Measurements from ENCODE around the gene TRIM25.
"Not testable (repeated sequence)": the region's sequence is repeated elsewhere in the genome, so short reads cannot be mapped to it uniquely, and the experiment has no call there.

TRIM25 gene

DNA sequence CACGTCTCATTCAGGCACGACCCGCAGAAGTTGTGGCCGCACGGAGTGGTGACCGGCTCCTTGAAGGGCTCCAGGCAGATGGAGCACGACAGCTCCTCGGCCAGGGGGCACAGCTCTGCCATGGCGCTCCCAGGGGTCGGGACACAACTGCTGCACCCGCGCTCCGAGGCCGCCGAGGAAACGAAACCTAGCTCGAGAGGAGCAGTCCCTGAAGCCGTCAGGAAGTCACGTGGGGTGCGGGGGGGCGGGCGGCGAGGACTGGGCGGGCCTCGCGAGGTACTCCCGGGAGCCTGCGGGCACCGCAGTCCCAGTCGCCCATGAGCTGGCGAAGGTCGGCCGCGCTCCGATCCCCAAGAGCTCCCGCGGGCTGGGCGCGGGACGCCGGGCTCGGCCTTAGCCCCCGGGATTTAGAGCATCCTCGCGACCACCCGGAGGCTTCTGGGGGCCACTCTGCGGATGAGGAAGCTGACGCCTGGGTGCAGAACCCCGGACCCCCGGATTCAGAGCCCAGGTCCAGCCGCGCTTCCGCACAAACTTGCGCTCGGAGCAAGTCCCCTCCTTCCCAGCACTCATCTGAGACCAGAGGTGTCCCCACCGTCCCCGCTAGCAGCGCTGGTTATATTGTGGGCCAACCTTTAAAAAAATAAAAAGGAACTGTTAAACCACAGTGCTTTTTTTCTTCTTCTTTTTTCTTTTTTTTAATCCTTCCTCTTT, at the start of gene TRIM25:
TSS of gene TRIM25 (minus strand) at position 183 of the 714 bp plus-strand sequence. CDS start at position 122, 61 bp downstream.
- peak; percentile 96 to 99 for DNase-seq (ENCODE audit: low read depth in 1 of 2, low spot score in 1 of 2)
- in situ Hi-C loops (cut with HindIII; ENCODE audit: low pct_unique_long_range_greater_than_20kb, low sequenced_read_pairs) = no loop called here
- TF ChIP-seq JUND (IDR thresholded peaks at IDR 0.05; ENCODE audit: low read depth) = no peak

- in situ Hi-C loops (cut with HindIII; ENCODE audit: low pct_unique_long_range_greater_than_20kb, low sequenced_read_pairs) = no loop called here
- DNase-seq (ENCODE audit: low read depth in 1 of 2, low spot score in 1 of 2) = peak; percentile 88 to 95
- TF ChIP-seq JUND (IDR thresholded peaks at IDR 0.05; ENCODE audit: low read depth) = no peak
These were observed 47.0 kb upstream of the TRIM25 start, which contains the start of gene COIL for GRCh38 chr17:56960596-56961538. Gene COIL (minus strand): TSS chr17:56961050. CDS start chr17:56961019, 31 bp downstream.

- in situ Hi-C loops (cut with HindIII; ENCODE audit: low pct_unique_long_range_greater_than_20kb, low sequenced_read_pairs) = no loop called here
- DNase-seq (ENCODE audit: low read depth in 1 of 2, low spot score in 1 of 2) = no peak
These were observed 43.1 kb upstream of the TRIM25 start for GRCh38 chr17:56956992-56957391.

GRCh38 chr17:56949595-56949994, 35.7 kb upstream of the TRIM25 start:
- in situ Hi-C loops (cut with HindIII; ENCODE audit: low pct_unique_long_range_greater_than_20kb, low sequenced_read_pairs) = no loop called here
- no peak for TF ChIP-seq JUND (IDR thresholded peaks at IDR 0.05; ENCODE audit: low read depth)
- DNase-seq (ENCODE audit: low read depth in 1 of 2, low spot score in 1 of 2) = no peak

More at GRCh38 chr17:56956992-56957391, 43.1 kb upstream of the TRIM25 start:
- TF ChIP-seq JUND (IDR thresholded peaks at IDR 0.05; ENCODE audit: low read depth) = no peak

GRCh38 chr17:56948491-56948890, 34.6 kb upstream of the TRIM25 start:
- no peak for DNase-seq (ENCODE audit: low read depth in 1 of 2, low spot score in 1 of 2)
- TF ChIP-seq JUND (IDR thresholded peaks at IDR 0.05; ENCODE audit: low read depth) = no peak
- in situ Hi-C loops (cut with HindIII; ENCODE audit: low pct_unique_long_range_greater_than_20kb, low sequenced_read_pairs) = no loop called here

DNA sequence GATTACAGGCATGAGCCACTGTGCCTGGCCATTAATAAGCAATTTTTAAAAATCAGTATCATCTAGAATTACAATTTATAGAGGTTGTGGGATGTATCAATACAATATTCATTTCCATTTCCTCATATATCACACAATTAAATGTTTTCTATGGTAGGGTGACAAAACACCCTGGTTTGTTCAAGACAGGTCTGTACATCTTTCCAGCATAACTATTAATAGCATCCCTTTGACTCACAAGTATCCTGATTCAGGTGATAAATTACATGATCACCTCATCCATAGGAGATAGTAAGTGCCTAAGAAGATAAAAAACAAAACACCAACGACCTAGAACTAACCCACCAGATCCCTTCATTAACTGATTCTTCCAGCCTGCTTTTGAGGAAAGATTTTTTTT, 33.9 kb upstream of the TRIM25 start:
- TF ChIP-seq JUND (IDR thresholded peaks at IDR 0.05; ENCODE audit: low read depth) = no peak
- DNase-seq (ENCODE audit: low read depth in 1 of 2, low spot score in 1 of 2) = no peak
- in situ Hi-C loops (cut with HindIII; ENCODE audit: low pct_unique_long_range_greater_than_20kb, low sequenced_read_pairs) = no loop called here

DNA sequence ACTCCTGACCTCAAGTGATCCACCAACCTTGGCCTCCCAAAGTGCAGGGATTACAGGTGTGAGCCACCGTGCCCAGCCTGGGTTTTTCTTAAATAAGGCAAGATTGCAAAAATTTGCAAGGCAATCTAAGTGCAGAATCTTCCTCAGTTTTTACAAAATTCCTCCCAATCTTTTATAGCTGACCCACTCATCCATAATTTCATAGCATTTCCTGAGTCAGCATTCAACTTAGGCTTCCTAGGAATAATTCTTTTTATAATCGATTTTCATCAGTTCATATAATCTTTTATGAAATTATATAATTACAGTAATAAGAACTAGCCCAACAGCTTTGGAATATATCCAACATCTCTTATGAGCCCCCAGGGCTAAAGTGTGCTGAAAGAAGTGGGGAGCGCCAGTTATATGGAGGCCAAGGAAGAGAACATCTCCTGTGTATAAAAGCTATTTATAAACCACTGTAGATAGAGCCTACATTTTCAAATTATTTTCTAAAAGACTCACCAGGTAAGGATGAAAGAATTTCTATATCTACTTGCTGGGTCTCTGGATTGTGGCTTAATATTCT, 32.2 kb upstream of the TRIM25 start:
- in situ Hi-C loops (cut with HindIII; ENCODE audit: low pct_unique_long_range_greater_than_20kb, low sequenced_read_pairs) = no loop called here
- DNase-seq (ENCODE audit: low read depth in 1 of 2, low spot score in 1 of 2) = no peak
- no peak for TF ChIP-seq JUND (IDR thresholded peaks at IDR 0.05; ENCODE audit: low read depth)

GRCh38 chr17:56943505-56944125, 29.8 kb upstream of the TRIM25 start:
- no peak for DNase-seq (ENCODE audit: low read depth in 1 of 2, low spot score in 1 of 2)
- no peak for TF ChIP-seq JUND (IDR thresholded peaks at IDR 0.05; ENCODE audit: low read depth)
- in situ Hi-C loops (cut with HindIII; ENCODE audit: low pct_unique_long_range_greater_than_20kb, low sequenced_read_pairs) = no loop called here

DNA sequence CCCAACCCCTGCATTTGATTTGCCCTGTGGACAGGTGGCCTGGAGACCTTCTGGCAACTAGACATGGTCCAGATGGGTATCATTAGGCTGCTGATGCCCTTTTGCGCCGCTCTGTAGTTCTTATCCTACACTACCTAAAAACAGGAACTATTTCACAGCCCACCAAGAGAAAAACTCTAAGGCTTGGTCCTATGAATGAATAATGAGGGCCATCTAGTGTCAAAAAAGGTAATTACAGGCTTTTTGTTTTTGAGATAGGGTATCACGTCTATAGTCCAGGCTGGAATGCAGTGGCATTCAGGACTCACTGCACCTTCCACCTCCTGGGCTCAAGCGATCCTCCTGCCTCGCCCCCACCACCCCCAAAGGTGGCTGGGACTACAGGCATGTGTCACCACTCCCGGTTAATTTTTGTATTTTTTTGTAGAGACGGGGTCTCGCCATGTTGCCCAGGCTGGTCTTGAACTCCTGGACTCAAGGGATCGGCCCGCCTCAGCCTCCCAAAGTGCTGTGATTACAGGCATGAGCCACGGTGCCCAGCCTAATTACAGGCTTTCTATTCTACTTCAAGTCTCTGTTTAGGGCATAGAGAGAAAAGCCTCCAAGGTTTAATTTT, 26.1 kb upstream of the TRIM25 start:
- peak in 1 of 2 experiments; percentile 69 for DNase-seq (ENCODE audit: low read depth in 1 of 2, low spot score in 1 of 2)
- in situ Hi-C loops (cut with HindIII; ENCODE audit: low pct_unique_long_range_greater_than_20kb, low sequenced_read_pairs) = no loop called here
- no peak for TF ChIP-seq JUND (IDR thresholded peaks at IDR 0.05; ENCODE audit: low read depth)

GRCh38 chr17:56938206-56938605, 24.4 kb upstream of the TRIM25 start:
- in situ Hi-C loops (cut with HindIII; ENCODE audit: low pct_unique_long_range_greater_than_20kb, low sequenced_read_pairs); DNase-seq (ENCODE audit: low read depth in 1 of 2, low spot score in 1 of 2): not testable (repeated sequence)

DNA sequence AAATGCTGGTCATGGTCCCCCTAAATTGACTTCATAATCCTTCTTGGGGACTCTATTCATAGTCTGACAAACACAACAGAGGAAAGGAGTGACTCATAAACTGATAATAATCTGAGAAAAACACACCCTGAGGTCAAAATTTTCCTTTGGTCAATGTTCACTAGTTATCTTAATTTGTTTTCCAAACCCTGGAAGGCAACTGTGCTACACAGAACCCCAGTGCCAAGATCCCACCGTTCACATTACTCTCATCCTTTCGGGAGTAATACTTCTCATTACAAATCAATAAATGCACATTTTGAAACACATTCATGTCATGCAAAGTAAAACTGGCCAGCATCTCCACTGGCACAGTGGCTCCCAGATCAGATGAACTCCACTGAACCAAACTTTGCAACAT, 23.8 kb upstream of the TRIM25 start:
- TF ChIP-seq JUND (IDR thresholded peaks at IDR 0.05; ENCODE audit: low read depth) = no peak
- in situ Hi-C loops (cut with HindIII; ENCODE audit: low pct_unique_long_range_greater_than_20kb, low sequenced_read_pairs) = no loop called here
- peak in 1 of 2 experiments; percentile 27 for DNase-seq (ENCODE audit: low read depth in 1 of 2, low spot score in 1 of 2)

All from T47D (cell line).